HCT116 (cell line): ENCODE results near the gene SRY. TPM values are rescaled to one million over a fixed set of nuclear protein-coding genes. Genes with fewer than 3 reads are reported as not detected.

ENCODE experiments used
- ATAC-seq: fragments of 200-7000 bp; cut with Tn5 transposase; 2 replicates; pipeline ENCODE4 v1.9.1; 2020; ENCODE audit warnings: mild to moderate bottlenecking, moderate library complexity
- BruUV-seq: library from RNA; stranded (reverse); fragments of 400-500 nt; replicated peaks from 2 replicates; lab custom pipeline; 2021; lab: Mats Ljungman, UMichigan
- CTCF ChIA-PET: fragments of 300-600 bp; sonication (Branson Sonifier 250); formaldehyde crosslinking; loops from one replicate; lab custom pipeline; 2021; ENCODE audit warnings: antibody characterized with exemption; lab: Charles Lee
- POLR2A ChIA-PET: fragments of 300-600, 350-600 bp; sonication (Branson Sonifier 250); formaldehyde crosslinking; loops from one replicate; lab custom pipeline; 2021; ENCODE audit warnings: antibody characterized with exemption; lab: Charles Lee
- RAD21 ChIA-PET, 2 experiments: fragments of 300-600 bp; sonication (Branson Sonifier 250); formaldehyde crosslinking; loops; one replicate each; lab custom pipeline; 2023; ENCODE audit warnings: low total read pairs in 2 of 2; ENCODE audit not compliant: uncharacterized antibody in 2 of 2, unreplicated experiment in 2 of 2, low non-redundant PET in 1 of 2; lab: Charles Lee
- DNase-seq: peaks from one replicate; pipeline ENCODE4 v3.0.0-alpha.2; 2010; ENCODE audit warnings: low read depth, low spot score
- H2AFZ ChIP-seq: fragments of 200-600 bp; shearing (Covaris generic), sonication (generic); 2 replicates; pipeline ENCODE4 v1.6.1; 2017; ENCODE audit warnings: low read depth, mixed run types, mixed read lengths, antibody characterized with exemption, low read length; ENCODE audit not compliant: poor library complexity, severe bottlenecking
- H3K27ac ChIP-seq: 2 replicates; pipeline ENCODE4 v1.5.1; 2012; ENCODE audit warnings: low read depth, low read length
- H3K27me3 ChIP-seq: fragments of 200-600 bp; sonication (generic); 2 replicates; pipeline ENCODE4 v1.6.1; 2016; ENCODE audit warnings: mixed run types, low read length, mixed read lengths; ENCODE audit not compliant: insufficient read depth
- H3K36me3 ChIP-seq, 2 experiments: fragments of 200-500 bp in 1 of 2; fragments of 200-600 bp in 1 of 2; sonication (Bioruptor generic) in 1 of 2; sonication (generic) in 1 of 2; 2 replicates each; pipeline versions ENCODE4 v1.5.1 to v1.6.1; 2014 to 2016; ENCODE audit warnings: low read length in 2 of 2, inconsistent platforms in 1 of 2, mixed read lengths in 1 of 2, mixed run types in 1 of 2; ENCODE audit not compliant: insufficient read depth in 2 of 2, control insufficient read depth in 1 of 2
- H3K4me1 ChIP-seq, 2 experiments: fragments of 200-600 bp in 1 of 2; sonication (generic) in 1 of 2; 2 replicates each; pipeline versions ENCODE4 v1.5.1 to v1.6.1; 2012 to 2017; ENCODE audit warnings: low read length in 2 of 2, inconsistent platforms in 1 of 2, mild to moderate bottlenecking in 1 of 2, mixed read lengths in 1 of 2, mixed run types in 1 of 2, moderate library complexity in 1 of 2; ENCODE audit not compliant: insufficient read depth in 2 of 2, control insufficient read depth in 1 of 2
- H3K4me2 ChIP-seq: fragments of 200-600 bp; sonication (generic); 2 replicates; pipeline ENCODE4 v1.6.1; 2017; ENCODE audit warnings: mixed run types, low read length, mixed read lengths
- H3K4me3 ChIP-seq, 2 experiments: fragments of 200-600 bp in 1 of 2; sonication (generic) in 1 of 2; replicated peaks in 1 of 2; 2 replicates each; pipeline ENCODE4 v1.5.1; 2011 to 2016; ENCODE audit warnings: low read length in 2 of 2, control low read depth in 1 of 2, low read depth in 1 of 2, mild to moderate bottlenecking in 1 of 2, mixed read lengths in 1 of 2, mixed run types in 1 of 2
- H3K79me2 ChIP-seq: fragments of 200-600 bp; sonication (generic); 2 replicates; pipeline ENCODE4 v1.6.1; 2017; ENCODE audit warnings: mild to moderate bottlenecking, mixed run types, low read length, moderate library complexity, mixed read lengths; ENCODE audit not compliant: insufficient read depth
- H3K9ac ChIP-seq: fragments of 200-600 bp; sonication (generic); 2 replicates; pipeline ENCODE4 v1.6.1; 2016; ENCODE audit warnings: low read length, mixed read lengths
- H3K9me2 ChIP-seq: fragments of 200-600 bp; sonication (generic), shearing (Covaris generic); 2 replicates; pipeline ENCODE4 v1.6.1; 2017; ENCODE audit warnings: mixed run types, mild to moderate bottlenecking, moderate library complexity; ENCODE audit not compliant: insufficient read depth
- H3K9me3 ChIP-seq, 2 experiments: fragments of 200-500 bp in 1 of 2; fragments of 200-600 bp in 1 of 2; sonication (Bioruptor generic) in 1 of 2; sonication (generic) in 1 of 2; 2 replicates each; pipeline ENCODE4 v1.6.1; 2014 to 2017; ENCODE audit warnings: low read length in 2 of 2, mixed read lengths in 2 of 2, inconsistent platforms in 1 of 2, low read depth in 1 of 2, mild to moderate bottlenecking in 1 of 2, mixed run types in 1 of 2, moderate library complexity in 1 of 2; ENCODE audit not compliant: control insufficient read depth in 1 of 2, insufficient read depth in 1 of 2
- H4K20me1 ChIP-seq: fragments of 200-600 bp; sonication (generic), shearing (Covaris generic); 2 replicates; pipeline ENCODE4 v1.6.1; 2017; ENCODE audit warnings: mixed run types, mild to moderate bottlenecking, moderate library complexity; ENCODE audit not compliant: insufficient read depth
- CEBPB ChIP-seq: IDR thresholded peaks from 2 replicates; pipeline ENCODE4 v1.6.1; 2012; ENCODE audit warnings: low read depth
- EZH2 ChIP-seq: fragments of 200-600 bp; sonication (generic); IDR thresholded peaks from 2 replicates; pipeline ENCODE4 v1.6.1; 2017; ENCODE audit warnings: antibody characterized with exemption, mixed run types
- JUND ChIP-seq: IDR thresholded peaks from 2 replicates; pipeline ENCODE4 v1.6.1; 2012
- SP1 ChIP-seq: IDR thresholded peaks from 2 replicates; pipeline ENCODE4 v1.6.1; 2012; ENCODE audit warnings: low read depth
- TCF7L2 ChIP-seq: IDR thresholded peaks from 2 replicates; pipeline ENCODE4 v1.7.0; 2011; ENCODE audit warnings: borderline replicate concordance, inconsistent platforms; ENCODE audit not compliant: insufficient read depth, insufficient read length; ENCODE audit errors: extremely low read depth
- YY1 ChIP-seq: IDR thresholded peaks from 2 replicates; pipeline ENCODE4 v1.6.1; 2011; ENCODE audit warnings: low read length, low read depth, moderate library complexity, mild to moderate bottlenecking; ENCODE audit not compliant: insufficient replicate concordance; ENCODE audit errors: extremely low read depth
- ZNF274 ChIP-seq: fragments of 200-500 bp; sonication (Bioruptor generic); IDR thresholded peaks from 2 replicates; pipeline ENCODE4 v1.6.1; 2014; ENCODE audit warnings: mild to moderate bottlenecking, low read depth, low read length, inconsistent platforms
- intact Hi-C: fragments of 100-400 bp; cut with micrococcal nuclease; formaldehyde crosslinking; loops from 2 replicates; pipeline ENCODE4 v1.10.0; 2022
- total RNA-seq: library from RNA; stranded (reverse); gene quantifications from one replicate; pipeline ENCODE4 v1.2.1, GENCODE V29; 2021; ENCODE audit not compliant: unreplicated experiment
- TF ChIP-seq, protein P1 (sequence below): IDR thresholded peaks from 2 replicates; pipeline ENCODE4 v1.6.1; 2012

SRY gene
- total RNA-seq, 1 experiment from 2014 or later: not detected

DNA sequence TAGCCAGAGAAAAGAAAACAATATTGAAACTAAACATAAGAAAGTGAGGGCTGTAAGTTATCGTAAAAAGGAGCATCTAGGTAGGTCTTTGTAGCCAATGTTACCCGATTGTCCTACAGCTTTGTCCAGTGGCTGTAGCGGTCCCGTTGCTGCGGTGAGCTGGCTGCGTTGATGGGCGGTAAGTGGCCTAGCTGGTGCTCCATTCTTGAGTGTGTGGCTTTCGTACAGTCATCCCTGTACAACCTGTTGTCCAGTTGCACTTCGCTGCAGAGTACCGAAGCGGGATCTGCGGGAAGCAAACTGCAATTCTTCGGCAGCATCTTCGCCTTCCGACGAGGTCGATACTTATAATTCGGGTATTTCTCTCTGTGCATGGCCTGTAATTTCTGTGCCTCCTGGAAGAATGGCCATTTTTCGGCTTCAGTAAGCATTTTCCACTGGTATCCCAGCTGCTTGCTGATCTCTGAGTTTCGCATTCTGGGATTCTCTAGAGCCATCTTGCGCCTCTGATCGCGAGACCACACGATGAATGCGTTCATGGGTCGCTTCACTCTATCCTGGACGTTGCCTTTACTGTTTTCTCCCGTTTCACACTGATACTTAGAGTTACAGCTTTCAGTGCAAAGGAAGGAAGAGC lies 488 bp downstream of the SRY start:
- no peak overlapping the region for H2AFZ ChIP-seq
- no peak overlapping the region for H3K9ac ChIP-seq
- no peak overlapping the region for H3K4me2 ChIP-seq

More for the DNA sequence above, 488 bp downstream of the SRY start:
- H3K9me3 ChIP-seq: no peaks in the 10 kb centered on the region
- no peaks in the 10 kb centered on the region for H3K4me1 ChIP-seq
- no peaks in the 10 kb centered on the region for H3K79me2 ChIP-seq
- TF ChIP-seq YY1: no peak
- TF ChIP-seq TCF7L2: no peak
- TF ChIP-seq ZNF274: no peak
- TF ChIP-seq CEBPB: no peak
- TF ChIP-seq JUND: no peak
- no peak for TF ChIP-seq EZH2
- TF ChIP-seq, protein P1, sequence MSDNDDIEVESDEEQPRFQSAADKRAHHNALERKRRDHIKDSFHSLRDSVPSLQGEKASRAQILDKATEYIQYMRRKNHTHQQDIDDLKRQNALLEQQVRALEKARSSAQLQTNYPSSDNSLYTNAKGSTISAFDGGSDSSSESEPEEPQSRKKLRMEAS: no peak
- TF ChIP-seq SP1: no peak
- no peak for ATAC-seq
- POLR2A ChIA-PET: no interaction called here
- RAD21 ChIA-PET: no interaction called here
- no TSS peak for BruUV-seq
- no peaks in the 10 kb centered on the region for H3K36me3 ChIP-seq
- no peak for DNase-seq
- no peaks in the 10 kb centered on the region for H3K9me2 ChIP-seq
- no peaks in the 10 kb centered on the region for H4K20me1 ChIP-seq
- no peaks in the 10 kb centered on the region for H3K27me3 ChIP-seq
- no peak overlapping the region for H3K27ac ChIP-seq
- CTCF ChIA-PET: no interaction called here
- H3K4me3 ChIP-seq: no peak overlapping the region
- intact Hi-C loops: no loop called here

Other genes starting within 250 kb of the SRY start
- 176 TPM for gene RPS4Y1, start 53.9 kb upstream of the SRY start, total RNA-seq
- gene ZFY, start 147.7 kb upstream of the SRY start, total RNA-seq: 3.5 TPM